HG02943 (cell line): ENCODE measurements around the gene PACC1.

Experiments
- ATAC-seq: cut with Tn5 transposase; IDR thresholded peaks from one replicate; pipeline ENCODE4 v1.9.1; 2021; ENCODE audit warnings: mild to moderate bottlenecking, low read depth, moderate library complexity; ENCODE audit not compliant: unreplicated experiment

Gene PACC1

GRCh38 chr1:212414328-212415106 is at the start of gene PACC1:
PACC1 (minus strand) TSS chr1:212414886; CDS start chr1:212414757, 129 bp downstream.
- ATAC-seq, result peak; percentile 96

DNA sequence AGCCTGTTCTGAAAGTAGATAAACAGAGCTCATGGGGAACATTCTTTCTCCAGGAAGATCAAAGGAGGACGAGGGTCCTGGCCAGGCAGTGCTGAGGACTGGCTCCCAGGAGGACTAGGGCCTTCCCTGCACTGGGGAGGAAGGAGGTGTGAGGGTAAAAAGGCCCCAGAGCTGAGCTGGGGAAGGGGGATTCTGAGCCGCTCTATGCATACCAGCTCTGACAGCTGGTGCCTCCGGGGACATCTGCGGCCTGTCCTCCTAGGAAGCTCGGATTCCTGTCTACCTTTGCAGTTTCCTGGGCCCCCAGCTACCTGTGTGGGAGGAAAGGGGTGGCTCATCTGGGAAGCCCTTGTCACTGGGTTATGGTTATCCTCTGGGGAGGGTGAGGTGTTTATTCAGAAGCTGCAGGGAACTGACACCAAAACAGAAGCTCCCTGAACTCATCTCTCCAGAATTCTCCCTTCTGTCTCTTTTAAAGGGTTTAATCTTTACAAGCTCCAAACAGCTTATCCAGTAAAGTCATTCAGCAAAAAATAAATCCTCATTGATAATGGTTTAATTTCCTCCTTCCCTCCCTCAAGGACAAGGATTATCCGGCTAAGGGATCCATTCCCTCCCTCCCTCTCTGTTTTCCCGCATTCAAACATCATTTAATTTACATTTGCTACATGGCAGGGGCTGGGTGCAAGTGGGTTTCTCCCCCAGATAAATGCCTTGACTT is 49.0 kb upstream of the PACC1 start:
- no peak for ATAC-seq

DNA sequence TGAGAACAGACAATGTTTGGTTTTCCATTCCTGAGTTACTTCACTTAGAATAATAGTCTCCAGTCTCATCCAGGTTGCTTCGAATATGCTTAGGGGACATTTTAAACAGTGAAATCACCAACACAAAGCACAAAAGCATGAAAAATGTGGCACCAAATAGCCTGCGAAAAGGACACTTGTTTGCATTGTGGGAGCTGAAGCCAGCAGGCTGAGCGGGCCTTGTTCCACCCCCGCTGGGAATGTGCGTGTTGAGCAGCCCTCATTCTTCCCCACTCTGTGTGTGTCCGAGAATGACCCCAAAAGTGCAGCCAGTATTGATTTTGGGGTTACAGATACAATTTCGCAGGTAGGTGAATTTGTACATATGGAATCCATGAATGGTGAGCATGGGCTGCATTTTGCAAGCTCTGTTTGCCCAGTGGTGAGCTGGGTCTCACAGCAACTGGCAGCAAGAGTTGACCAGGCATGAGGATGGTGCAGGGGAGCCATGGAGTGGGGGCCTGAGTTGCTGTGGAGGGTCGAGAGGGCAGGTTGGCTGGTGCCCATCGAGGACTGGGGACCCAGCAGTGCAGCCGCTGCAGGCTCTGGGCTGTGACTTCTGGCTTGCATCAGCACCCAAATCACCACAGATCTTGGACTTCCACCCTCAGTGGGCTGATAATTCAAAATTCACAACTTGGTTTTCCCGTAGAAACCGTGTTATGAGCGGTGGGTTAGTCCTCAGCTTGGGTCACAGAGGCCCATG is 47.4 kb upstream of the PACC1 start:
- ATAC-seq, result no peak

DNA sequence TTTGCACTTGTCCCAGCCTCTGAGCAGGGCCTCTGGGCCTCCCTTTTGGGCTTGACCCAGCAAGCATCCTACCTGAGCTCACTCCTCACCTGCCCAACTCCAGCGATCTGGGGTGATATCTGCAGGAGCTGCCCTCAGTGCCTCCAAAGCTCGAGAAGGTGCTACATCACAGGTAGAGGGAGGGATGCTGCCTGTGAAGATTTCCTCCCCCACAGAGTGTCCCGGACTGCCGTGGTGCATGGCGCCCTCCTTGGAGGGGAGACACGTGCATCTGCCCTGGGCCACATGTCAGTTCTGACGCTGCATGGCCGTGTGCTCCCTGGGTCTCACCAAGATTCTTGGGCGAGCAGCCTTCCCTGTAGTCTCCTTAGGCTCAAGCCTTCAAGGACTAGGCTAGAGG is 45.7 kb upstream of the PACC1 start:
- ATAC-seq, result no peak

GRCh38 chr1:212459656-212460055 is 45.0 kb upstream of the PACC1 start:
- ATAC-seq, result no peak

GRCh38 chr1:212458817-212459216 is 44.1 kb upstream of the PACC1 start:
- ATAC-seq, result no peak

GRCh38 chr1:212457740-212458338 is 43.2 kb upstream of the PACC1 start:
- no peak for ATAC-seq

- no peak for ATAC-seq
These were observed 41.3 kb upstream of the PACC1 start for GRCh38 chr1:212455803-212456528.

DNA sequence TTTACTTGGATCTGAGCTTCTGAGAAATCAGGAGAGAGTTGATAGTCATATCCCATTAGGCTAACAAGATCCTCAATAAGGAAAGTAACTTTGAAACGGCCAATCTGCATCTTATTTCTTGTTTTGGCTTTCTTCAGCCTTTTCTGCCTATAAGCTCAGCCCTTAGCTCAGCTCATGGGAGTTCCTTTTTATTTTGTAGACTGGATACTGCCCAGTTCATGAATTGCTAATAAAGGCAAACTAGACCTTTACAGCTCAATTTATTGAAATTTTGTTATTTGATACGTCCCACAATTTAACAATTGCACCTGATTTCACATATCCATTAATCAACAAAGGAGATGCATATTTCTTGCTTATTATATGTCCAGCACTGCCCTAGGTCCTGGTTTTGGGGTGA is 40.7 kb upstream of the PACC1 start:
- no peak for ATAC-seq

DNA sequence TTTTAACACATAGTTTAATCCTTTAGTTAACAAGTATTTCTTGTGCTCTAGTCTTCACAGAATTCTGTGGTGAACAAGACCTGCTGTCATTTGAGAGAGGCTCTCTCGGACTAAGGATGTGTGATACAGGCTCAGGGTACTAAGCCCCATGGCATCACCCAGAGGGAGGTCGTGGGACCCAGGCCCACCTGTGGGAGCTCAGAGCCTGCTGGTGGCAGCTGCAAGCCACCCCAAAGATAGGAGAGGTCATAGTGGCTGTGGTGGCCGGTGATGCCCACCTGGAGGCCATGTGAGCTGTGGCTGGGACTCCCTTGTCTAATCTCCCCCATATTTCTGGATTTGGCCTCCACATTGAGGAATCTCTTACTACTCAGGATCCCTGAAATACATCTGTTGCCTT is 40.1 kb upstream of the PACC1 start:
- ATAC-seq, result no peak

DNA sequence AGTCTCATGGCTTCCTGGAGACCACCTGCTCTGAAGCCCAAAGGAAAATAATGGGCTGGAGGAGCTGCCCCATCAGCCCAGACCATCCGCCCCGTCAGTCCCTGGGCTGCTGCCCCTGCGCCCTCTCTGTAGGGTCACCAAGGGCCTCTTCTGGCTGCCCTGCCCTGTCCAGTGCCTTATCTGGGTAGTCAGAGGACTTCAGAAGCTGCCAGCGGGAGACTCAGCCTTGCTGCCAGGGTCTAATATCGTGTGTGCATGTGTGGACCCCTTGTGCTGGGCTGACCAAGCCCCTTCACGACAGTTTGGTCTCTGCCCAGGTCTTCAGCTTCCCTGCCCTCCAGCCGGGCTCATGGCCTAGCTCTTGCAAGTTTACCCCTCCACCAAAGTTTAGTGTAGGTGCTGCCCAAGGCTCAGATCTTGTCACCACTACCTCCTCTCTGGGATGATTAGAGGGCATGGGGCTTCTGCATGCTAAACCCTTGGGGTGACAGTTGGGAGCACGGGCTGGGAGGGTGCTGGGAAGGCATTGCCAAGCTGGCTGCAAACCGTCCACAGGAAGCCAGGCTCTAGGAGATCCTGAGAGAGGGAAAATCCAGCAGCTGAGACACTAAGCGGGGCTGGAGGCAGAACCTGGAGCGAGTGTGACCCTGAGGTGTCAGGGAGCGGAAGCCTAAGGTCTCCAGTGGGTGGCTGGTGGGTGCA is 38.6 kb upstream of the PACC1 start:
- ATAC-seq, result no peak

DNA sequence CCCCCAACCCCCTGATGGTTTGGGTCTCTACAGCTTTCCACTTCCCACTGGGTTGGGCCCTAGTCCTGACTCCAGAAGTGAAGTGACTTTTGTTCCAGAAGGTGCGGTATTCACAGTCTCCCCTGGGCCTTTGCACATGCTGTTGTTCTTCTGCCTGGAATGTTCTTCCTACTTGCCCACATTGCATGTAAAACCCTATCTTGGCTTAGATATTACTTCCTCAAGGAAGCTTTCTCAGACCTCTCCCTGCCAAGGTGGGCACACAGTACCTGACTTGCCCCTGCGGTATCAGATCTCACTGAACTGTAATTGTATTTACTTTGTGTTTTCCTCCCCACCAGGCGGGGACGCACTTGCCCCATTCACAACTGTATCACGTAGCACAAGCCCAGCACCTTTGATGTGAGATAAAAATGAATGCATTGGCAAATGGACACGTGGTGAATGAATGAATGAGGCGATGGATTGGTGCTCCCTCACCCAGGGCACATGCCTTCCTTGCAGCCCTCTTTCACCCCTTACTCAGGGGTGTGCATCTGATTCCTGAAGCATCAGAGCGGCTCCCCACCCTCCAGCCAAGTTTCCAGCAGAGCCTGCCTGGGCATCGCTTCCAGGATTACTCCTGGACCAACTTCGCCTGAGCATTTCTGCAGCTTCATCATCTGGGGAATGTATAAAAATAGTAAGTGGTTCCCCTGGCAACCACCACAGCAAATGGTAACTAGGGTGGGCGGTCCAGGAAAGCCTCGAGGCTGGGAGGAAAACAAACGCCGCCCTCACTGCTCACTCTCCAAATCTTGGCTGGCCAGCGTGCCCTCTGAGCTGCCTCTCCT is 37.9 kb upstream of the PACC1 start:
- ATAC-seq, result no peak

GRCh38 chr1:212451416-212452322 is 37.0 kb upstream of the PACC1 start:
- ATAC-seq, result no peak

- ATAC-seq, result no peak
These were observed 35.7 kb upstream of the PACC1 start for GRCh38 chr1:212450331-212450881.

DNA sequence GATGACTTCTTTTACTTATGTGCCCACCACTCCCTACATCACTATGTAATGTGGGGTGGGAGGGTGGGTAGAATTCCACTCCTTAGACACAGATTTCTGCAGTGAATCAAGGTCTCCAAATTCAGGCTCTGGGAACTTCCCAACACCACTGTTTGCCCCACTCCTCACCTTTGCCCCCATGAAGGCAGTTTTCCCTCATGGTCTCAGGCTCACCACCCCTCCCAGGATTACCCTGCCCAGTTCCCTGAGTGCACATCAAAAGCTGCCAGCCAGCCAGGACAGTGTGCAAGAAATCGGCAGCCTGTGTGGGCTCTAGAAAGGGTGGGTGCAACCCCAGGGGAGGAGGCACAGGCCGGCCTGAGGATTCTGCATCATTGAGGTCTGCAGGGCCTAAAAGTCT is 32.8 kb upstream of the PACC1 start:
- ATAC-seq, result no peak

DNA sequence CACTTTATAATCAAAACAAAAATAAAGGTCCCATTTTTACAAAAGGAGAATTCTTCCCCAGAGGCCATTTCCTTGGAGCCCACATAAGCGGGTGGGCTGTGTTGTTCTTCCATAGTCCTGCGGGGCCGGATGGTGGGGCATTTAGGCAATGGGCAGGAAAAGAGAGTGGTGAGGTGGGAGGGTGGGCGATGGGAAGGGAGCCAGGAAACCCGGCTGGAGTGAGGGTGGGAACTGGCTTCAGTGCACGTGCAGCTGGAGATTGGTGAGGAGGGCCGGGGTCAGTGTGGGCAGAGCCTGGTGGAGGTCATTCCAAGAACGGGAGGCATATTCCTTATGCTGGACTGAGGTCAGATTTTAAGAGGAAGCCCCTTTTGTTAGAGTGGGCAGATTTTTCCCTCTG is 31.6 kb upstream of the PACC1 start:
- no peak for ATAC-seq

GRCh38 chr1:212442408-212442807 is 27.7 kb upstream of the PACC1 start:
- ATAC-seq, result no peak

DNA sequence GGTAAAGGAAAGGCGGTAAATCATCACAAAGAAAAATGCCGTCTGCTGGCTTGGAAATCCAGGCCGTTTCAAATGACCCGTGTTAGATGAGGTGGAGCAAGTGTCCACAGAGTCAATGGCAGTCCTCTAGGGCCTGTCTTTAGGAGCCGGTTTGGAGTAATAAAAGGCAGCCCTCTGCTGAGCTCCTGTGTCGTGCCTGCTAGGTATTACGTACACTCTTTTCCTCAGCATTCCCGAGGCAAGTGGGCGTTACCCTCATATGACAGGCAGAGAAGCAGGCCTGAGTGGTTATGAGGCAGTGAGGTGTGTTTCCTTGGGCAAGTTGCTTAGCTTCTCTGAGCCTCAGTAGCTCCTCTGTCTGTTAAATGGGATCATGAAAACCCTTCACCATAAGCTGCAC is 25.7 kb upstream of the PACC1 start:
- no peak for ATAC-seq
